Smooth muscle cell (in vitro differentiated cells): Measurements from ENCODE around the gene DOCK3. TPM values are rescaled to one million over a fixed set of nuclear protein-coding genes. Genes with fewer than 3 reads are reported as not detected.
"Not testable (repeated sequence)": the region's sequence is repeated elsewhere in the genome, so short reads cannot be mapped to it uniquely, and the experiment has no call there.

ENCODE experiments used
- DNase-seq: peaks from one replicate; lab custom pipeline; 2025; ENCODE audit not compliant: unreplicated experiment; lab: John Stamatoyannopoulos, UW
- H2AFZ ChIP-seq: fragments of 200-600 bp; sonication (generic); 2 replicates; pipeline ENCODE4 v1.6.0; 2016; ENCODE audit warnings: antibody characterized with exemption, low read depth, mild to moderate bottlenecking
- H3F3A ChIP-seq: fragments of 200-600 bp; sonication (generic); 2 replicates; pipeline ENCODE4 v1.6.0; 2017; ENCODE audit warnings: antibody characterized with exemption, low read depth
- H3K27ac ChIP-seq: fragments of 200-600 bp; sonication (generic); 2 replicates; pipeline ENCODE4 v1.5.1; 2016; ENCODE audit warnings: low read depth, mild to moderate bottlenecking
- H3K27me3 ChIP-seq: fragments of 200-600 bp; sonication (generic); 2 replicates; pipeline ENCODE4 v1.6.1; 2016; ENCODE audit warnings: low read depth, mild to moderate bottlenecking
- H3K36me3 ChIP-seq: fragments of 200-600 bp; sonication (generic); 2 replicates; pipeline ENCODE4 v1.5.1; 2016; ENCODE audit warnings: low read depth
- H3K4me1 ChIP-seq: fragments of 200-600 bp; sonication (generic); 2 replicates; pipeline ENCODE4 v1.5.1; 2016; ENCODE audit warnings: low read depth
- H3K4me2 ChIP-seq: fragments of 200-600 bp; sonication (generic); 2 replicates; pipeline ENCODE4 v1.6.0; 2016; ENCODE audit warnings: mild to moderate bottlenecking
- H3K4me3 ChIP-seq: fragments of 200-600 bp; sonication (generic); 2 replicates; pipeline ENCODE4 v1.5.1; 2016; ENCODE audit warnings: mild to moderate bottlenecking
- H3K79me2 ChIP-seq: fragments of 200-600 bp; sonication (generic); 2 replicates; pipeline ENCODE4 v1.6.0; 2016; ENCODE audit warnings: low read depth, mild to moderate bottlenecking
- H3K9ac ChIP-seq: fragments of 200-600 bp; sonication (generic); 2 replicates; pipeline ENCODE4 v1.6.0; 2016; ENCODE audit warnings: low read depth
- H3K9me3 ChIP-seq: fragments of 200-600 bp; sonication (generic); replicated peaks from 2 replicates; pipeline ENCODE4 v1.5.1; 2016; ENCODE audit warnings: low read depth
- H4K20me1 ChIP-seq: fragments of 200-600 bp; sonication (generic); 2 replicates; pipeline ENCODE4 v1.6.0; 2016; ENCODE audit warnings: low read depth
- WGBS: methylation state at CpG from one replicate; pipeline ENCODE4 v1.1.7; 2016; ENCODE audit warnings: low lambda C conversion rate; 5-methylcytosine and 5-hydroxymethylcytosine counted together
- polyA plus RNA-seq: library from polyadenylated mRNA; unstranded; fragments of >200 nt; fragmentation: Nextera tagmentation; extraction: Ambion mirVana; gene quantifications from 2 replicates; pipeline ENCODE4 v1.2.1, GENCODE V29; 2016
- total RNA-seq: library from RNA; depleted of rRNA; stranded (reverse); fragments of >200 nt; gene quantifications from 2 replicates; pipeline ENCODE4 v1.2.3, GENCODE V29; 2014
- TF ChIP-seq, protein P1 (sequence below): fragments of 200-600 bp; sonication (generic); IDR thresholded peaks from 2 replicates; pipeline ENCODE4 v1.5.1; 2017; ENCODE audit warnings: borderline replicate concordance, mild to moderate bottlenecking, antibody characterized with exemption; ENCODE audit not compliant: insufficient read depth, poor library complexity, severe bottlenecking

The DOCK3 gene
- total and polyA plus RNA-seq, 2 experiments from 2014 or later, result 0.29 to 2.2 TPM

DNA sequence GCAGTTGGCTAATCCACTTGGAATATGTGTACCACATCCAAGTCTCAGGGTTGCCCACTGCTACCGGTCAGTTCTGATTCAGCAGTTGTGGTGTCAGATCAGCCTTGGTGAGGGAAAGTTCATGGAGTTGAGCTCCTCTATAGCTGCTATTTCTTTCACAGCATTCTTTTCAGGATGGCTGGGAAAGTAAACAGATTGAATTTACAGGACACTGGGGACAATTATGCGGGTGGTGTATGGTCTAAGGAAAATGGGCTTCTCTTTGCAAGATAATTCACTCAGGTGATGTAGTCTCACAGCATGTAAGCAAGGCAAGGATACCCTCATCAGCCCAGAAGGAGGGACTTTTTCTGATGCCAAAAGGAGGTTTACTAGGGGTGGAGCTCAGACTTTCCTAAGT, 249.9 kb downstream of the DOCK3 start:
- Histone ChIP-seq H3K9me3 (no peaks in the 10 kb centered on the region), H3K4me3 (no peak overlapping the region), H3K9ac (no peak overlapping the region), H3K4me1 (no peaks in the 10 kb centered on the region), H3K36me3 (no peaks in the 10 kb centered on the region), H3K27me3 (no peaks in the 10 kb centered on the region), H3K27ac (no peak overlapping the region), H4K20me1 (no peaks in the 10 kb centered on the region), H3K79me2 (no peaks in the 10 kb centered on the region), H3K4me2 (no peak overlapping the region), H2AFZ (no peak overlapping the region), H3F3A (no peaks in the 10 kb centered on the region)
- WGBS, result 55% methylated on average over 2 of the region's 2 CpGs
- TF ChIP-seq, protein P1, sequence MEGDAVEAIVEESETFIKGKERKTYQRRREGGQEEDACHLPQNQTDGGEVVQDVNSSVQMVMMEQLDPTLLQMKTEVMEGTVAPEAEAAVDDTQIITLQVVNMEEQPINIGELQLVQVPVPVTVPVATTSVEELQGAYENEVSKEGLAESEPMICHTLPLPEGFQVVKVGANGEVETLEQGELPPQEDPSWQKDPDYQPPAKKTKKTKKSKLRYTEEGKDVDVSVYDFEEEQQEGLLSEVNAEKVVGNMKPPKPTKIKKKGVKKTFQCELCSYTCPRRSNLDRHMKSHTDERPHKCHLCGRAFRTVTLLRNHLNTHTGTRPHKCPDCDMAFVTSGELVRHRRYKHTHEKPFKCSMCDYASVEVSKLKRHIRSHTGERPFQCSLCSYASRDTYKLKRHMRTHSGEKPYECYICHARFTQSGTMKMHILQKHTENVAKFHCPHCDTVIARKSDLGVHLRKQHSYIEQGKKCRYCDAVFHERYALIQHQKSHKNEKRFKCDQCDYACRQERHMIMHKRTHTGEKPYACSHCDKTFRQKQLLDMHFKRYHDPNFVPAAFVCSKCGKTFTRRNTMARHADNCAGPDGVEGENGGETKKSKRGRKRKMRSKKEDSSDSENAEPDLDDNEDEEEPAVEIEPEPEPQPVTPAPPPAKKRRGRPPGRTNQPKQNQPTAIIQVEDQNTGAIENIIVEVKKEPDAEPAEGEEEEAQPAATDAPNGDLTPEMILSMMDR, result no peak
- no peak for DNase-seq

DNA sequence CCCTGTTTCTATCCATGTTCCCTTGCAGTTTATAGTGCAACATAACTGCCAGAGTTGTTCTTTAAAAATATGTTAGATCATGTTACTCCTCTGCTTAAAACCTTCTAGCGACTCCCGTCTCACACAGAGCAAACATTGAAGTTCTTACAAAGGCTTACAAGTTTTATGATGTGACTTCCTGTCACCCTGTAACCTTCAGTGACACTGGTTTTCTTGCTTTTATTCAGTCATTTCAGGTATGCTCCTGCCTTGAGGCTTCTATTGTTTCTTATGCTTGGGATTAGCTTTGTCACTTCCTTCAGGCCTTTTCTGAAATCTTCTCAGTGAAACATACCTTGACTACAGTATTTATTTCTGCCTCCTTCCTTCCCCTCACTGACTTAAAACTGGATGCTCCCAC, 252.1 kb downstream of the DOCK3 start:
- Histone ChIP-seq H3K4me2 (no peak overlapping the region), H3K9ac (no peak overlapping the region), H3K79me2 (no peaks in the 10 kb centered on the region), H2AFZ (no peak overlapping the region), H3F3A (no peaks in the 10 kb centered on the region), H3K27ac (no peak overlapping the region), H3K36me3 (no peaks in the 10 kb centered on the region), H3K9me3 (no peaks in the 10 kb centered on the region), H3K4me3 (no peak overlapping the region), H4K20me1 (no peaks in the 10 kb centered on the region), H3K4me1 (no peaks in the 10 kb centered on the region), H3K27me3 (no peaks in the 10 kb centered on the region)
- no peak for DNase-seq
- WGBS, result 26% methylated on average over 2 of the region's 2 CpGs
- TF ChIP-seq, protein P1, result no peak

DNA sequence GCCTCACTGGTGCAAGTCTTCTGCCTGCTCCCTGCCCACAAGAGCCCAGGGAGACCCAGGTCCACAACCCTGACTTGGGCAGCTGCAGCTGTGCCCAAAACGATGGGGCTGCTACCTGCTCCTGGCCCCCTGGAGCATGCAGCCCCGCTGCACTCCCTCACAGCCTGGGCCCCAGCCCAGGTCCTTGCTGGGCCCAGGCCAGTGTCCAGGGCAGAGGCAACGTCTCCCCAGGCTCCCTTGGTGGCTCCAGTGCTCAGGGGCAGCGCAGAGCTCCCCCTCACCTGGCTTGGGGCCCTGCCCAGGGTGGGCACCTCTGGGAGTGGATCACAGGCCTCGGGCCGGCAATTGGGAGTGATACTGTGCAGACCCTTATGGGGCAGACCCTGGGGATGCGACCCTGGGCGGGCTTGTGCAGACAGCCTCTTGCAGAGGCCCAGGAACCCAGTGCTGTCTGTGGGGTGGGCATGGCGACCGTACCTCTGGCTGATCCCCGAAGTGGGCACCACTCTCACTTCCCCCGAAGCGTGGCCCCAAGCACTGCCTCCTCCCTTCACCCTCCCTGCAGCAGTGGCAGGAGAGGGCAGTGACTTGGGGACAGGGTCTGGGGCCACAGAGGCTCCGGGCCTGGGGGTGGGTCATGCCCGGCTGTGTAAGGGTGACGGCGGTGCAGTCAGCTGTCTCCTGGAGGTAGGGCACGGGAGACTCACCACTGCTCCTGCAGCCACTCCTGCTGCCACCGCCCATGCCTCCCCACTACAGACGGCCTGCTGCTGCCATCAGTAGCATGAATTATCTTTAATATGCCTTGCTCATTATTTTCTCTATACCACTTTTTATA, 255.9 kb downstream of the DOCK3 start:
- Histone ChIP-seq H3K27ac (no peak overlapping the region), H3K4me2 (no peak overlapping the region), H3K79me2 (no peaks in the 10 kb centered on the region), H3K9ac (no peak overlapping the region), H3K36me3 (no peaks in the 10 kb centered on the region), H2AFZ (no peak overlapping the region), H4K20me1 (no peaks in the 10 kb centered on the region), H3F3A (no peaks in the 10 kb centered on the region), H3K4me1 (no peaks in the 10 kb centered on the region), H3K27me3 (no peaks in the 10 kb centered on the region), H3K4me3 (no peak overlapping the region), H3K9me3 (no peaks in the 10 kb centered on the region)
- 92% methylated on average over 20 of the region's 20 CpGs for WGBS
- DNase-seq, result no peak
- TF ChIP-seq, protein P1, result no peak

DNA sequence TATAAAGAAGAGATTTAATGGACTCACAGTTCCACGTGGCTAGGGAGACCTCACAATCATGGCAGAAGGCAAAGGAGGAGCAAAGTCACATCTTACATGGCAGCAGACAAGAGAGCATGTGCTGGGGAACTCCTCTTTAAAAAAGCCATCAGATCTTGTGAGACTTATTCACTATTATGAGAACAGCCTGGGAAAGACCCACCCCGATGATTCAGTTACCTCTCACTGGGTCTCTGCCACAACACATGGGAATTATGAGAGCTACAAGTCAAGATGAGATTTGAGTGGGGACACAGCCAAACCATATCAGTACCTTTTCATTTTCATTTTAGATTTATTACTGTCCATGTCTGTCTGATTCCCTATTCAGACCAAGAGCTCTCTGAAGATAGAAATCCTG, 258.2 kb downstream of the DOCK3 start:
- H3F3A ChIP-seq, H3K9me3 ChIP-seq, H3K36me3 ChIP-seq, H3K9ac ChIP-seq, H3K79me2 ChIP-seq, H3K4me1 ChIP-seq, H3K27ac ChIP-seq, H4K20me1 ChIP-seq, H3K4me3 ChIP-seq, H3K27me3 ChIP-seq, H3K4me2 ChIP-seq, H2AFZ ChIP-seq, DNase-seq: not testable (repeated sequence)
- 86% methylated on average over 2 of the region's 2 CpGs for WGBS
